ENCODE measurements around the gene NDUFAF3. TPM values are rescaled to one million over a fixed set of nuclear protein-coding genes. Genes with fewer than 3 reads are reported as not detected.

The NDUFAF3 gene
- total and polyA plus RNA-seq, 2 donors (not counting 1 experiment from before 2014, with no cell fraction given), result 61.0 to 67.5 TPM

DNA sequence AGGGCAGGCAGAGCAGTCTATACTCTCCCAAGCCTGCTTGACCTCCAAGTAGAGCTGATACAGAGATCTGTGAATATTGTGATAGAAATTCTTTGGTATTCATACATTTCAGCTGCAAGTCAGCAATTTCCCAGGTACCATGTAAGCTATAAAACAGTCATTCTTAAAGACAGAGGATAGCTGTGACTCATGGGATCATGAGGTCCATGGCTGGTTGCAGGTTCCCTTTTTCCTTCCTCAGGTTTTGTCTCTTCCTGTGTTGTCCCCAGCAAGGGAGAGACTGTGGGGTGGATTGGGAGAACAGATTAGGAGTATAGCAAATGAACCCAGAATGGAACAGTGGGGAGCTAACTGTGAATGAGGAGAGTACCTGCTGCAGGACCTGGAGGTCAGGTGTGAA is 37.3 kb upstream of the NDUFAF3 start:
- Histone ChIP-seq H3K79me2 (ENCODE audit: control insufficient read depth, insufficient read depth, low read length) (peaks cover 4% of the 10 kb centered on the region), H3K36me3 (replicated peaks in 1 of 2; ENCODE audit: control extremely low read depth in 1 of 2, control insufficient read depth in 1 of 2, extremely low read depth in 1 of 2, insufficient read depth in 2 of 2, low read length in 1 of 2) (peaks cover 1 to 50% of the 10 kb centered on the region in 2 experiments), H3K4me2 (replicated peaks; ENCODE audit: low read depth, low read length, poor library complexity, severe bottlenecking) (no peak overlapping the region), H3K4me1 (ENCODE audit: control insufficient read depth in 2 of 2, insufficient read depth in 2 of 2, low read length in 2 of 2) (peaks cover 7 to 8% of the 10 kb centered on the region in 2 donors), H3K9me3 (ENCODE audit: control extremely low read depth in 1 of 3, control insufficient read depth in 2 of 3, insufficient read depth in 1 of 3, low read length in 2 of 3) (no peaks in the 10 kb centered on the region), H4K20me1 (ENCODE audit: control insufficient read depth, insufficient read depth, low read length, poor library complexity, severe bottlenecking) (no peaks in the 10 kb centered on the region), H3K9ac (ENCODE audit: low read length) (no peak overlapping the region), H3K27me3 (replicated peaks in 1 of 4; ENCODE audit: control extremely low read depth in 1 of 4, control insufficient read depth in 3 of 4, insufficient read depth in 4 of 4, low read length in 3 of 4) (no peaks in the 10 kb centered on the region), H3K4me3 (ENCODE audit: control extremely low read depth in 1 of 5, extremely low read depth in 1 of 5, insufficient read depth in 1 of 5, low read depth in 2 of 5, low read length in 4 of 5) (no peak overlapping the region), H2AFZ (ENCODE audit: insufficient read depth, low read depth, low read length, poor library complexity, severe bottlenecking) (no peak overlapping the region), H3K27ac (ENCODE audit: low read length in 2 of 2) (no peak overlapping the region)
- Mint-ChIP-seq H3K9me3 (ENCODE audit: insufficient read depth) (no peaks in the 10 kb centered on the region), H3K4me3 (no peak overlapping the region), H3K4me1 (peaks cover 11% of the 10 kb centered on the region), H3K27ac (no peak overlapping the region), H3K27me3 (no peaks in the 10 kb centered on the region)
- intact Hi-C loops (cut with micrococcal nuclease), result no loop called here
- DNase-seq, result no peak
- ATAC-seq (ENCODE audit: low read depth), result no peak
- CTCF ChIA-PET, result interaction anchor here (2.2 to 6.4 kb wide), 3 partner anchors 29 to 172 kb away, joined by 7 to 69 read pairs (median 69); partner anchors contain the start of gene QRICH1
- no peak for TF ChIP-seq EZH2 (IDR thresholded peaks at IDR 0.05; ENCODE audit: borderline replicate concordance, insufficient read depth, low read depth, low read length, poor library complexity, severe bottlenecking)
- TF ChIP-seq, protein P1, sequence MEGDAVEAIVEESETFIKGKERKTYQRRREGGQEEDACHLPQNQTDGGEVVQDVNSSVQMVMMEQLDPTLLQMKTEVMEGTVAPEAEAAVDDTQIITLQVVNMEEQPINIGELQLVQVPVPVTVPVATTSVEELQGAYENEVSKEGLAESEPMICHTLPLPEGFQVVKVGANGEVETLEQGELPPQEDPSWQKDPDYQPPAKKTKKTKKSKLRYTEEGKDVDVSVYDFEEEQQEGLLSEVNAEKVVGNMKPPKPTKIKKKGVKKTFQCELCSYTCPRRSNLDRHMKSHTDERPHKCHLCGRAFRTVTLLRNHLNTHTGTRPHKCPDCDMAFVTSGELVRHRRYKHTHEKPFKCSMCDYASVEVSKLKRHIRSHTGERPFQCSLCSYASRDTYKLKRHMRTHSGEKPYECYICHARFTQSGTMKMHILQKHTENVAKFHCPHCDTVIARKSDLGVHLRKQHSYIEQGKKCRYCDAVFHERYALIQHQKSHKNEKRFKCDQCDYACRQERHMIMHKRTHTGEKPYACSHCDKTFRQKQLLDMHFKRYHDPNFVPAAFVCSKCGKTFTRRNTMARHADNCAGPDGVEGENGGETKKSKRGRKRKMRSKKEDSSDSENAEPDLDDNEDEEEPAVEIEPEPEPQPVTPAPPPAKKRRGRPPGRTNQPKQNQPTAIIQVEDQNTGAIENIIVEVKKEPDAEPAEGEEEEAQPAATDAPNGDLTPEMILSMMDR (IDR thresholded peaks at IDR 0.05), result no peak
- POLR2A ChIA-PET, result no interaction called here

DNA sequence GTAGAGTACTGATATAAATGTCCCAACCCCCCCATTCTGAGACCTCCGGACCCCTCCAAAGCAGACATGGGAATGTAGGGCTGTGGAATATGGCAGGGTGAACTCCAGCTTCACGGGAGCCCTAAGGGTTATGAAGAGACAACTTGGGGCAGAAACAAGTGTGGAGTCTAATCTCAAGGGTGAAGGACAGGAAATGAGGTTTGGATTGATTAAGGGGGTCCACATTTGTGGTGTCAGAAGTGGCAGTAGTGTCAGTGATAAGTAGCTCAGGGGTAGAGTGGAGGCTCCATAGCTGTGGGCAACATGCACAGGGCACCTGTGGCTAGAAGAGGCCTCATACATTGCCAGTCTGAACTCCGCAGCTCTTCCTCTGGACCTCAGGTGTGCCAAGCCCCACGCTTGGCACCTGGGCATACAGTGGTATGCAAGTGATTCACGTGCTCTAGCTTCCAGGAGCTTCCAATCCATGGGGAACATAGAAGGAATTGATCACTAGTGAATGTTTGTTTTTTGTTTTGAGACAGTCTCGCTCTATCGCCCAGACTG is 36.0 kb upstream of the NDUFAF3 start:
- intact Hi-C loops (cut with micrococcal nuclease), result no loop called here
- H3K9me3 ChIP-seq (ENCODE audit: control extremely low read depth in 1 of 3, control insufficient read depth in 2 of 3, insufficient read depth in 1 of 3, low read length in 2 of 3), result no peaks in the 10 kb centered on the region
- H3K36me3 ChIP-seq (replicated peaks in 1 of 2; ENCODE audit: control extremely low read depth in 1 of 2, control insufficient read depth in 1 of 2, extremely low read depth in 1 of 2, insufficient read depth in 2 of 2, low read length in 1 of 2), result peaks cover 1 to 40% of the 10 kb centered on the region in 2 experiments
- no peak overlapping the region for H3K27ac ChIP-seq (ENCODE audit: low read length in 2 of 2)
- ChIA-PET CTCF (interaction anchor here (0.7 to 6.4 kb wide), 6 partner anchors 22 to 171 kb away, joined by 3 to 69 read pairs (median 14); partner anchors contain the start of genes NDUFAF3, QRICH1 and WDR6), POLR2A (interaction anchor here (0.9 kb wide), 1 partner anchor 22 kb away, joined by 4 read pairs; the partner anchor contains the start of gene WDR6)
- no peak overlapping the region for H2AFZ ChIP-seq (ENCODE audit: insufficient read depth, low read depth, low read length, poor library complexity, severe bottlenecking)
- H3K27me3 ChIP-seq (replicated peaks in 1 of 4; ENCODE audit: control extremely low read depth in 1 of 4, control insufficient read depth in 3 of 4, insufficient read depth in 4 of 4, low read length in 3 of 4), result no peaks in the 10 kb centered on the region
- no peak for ATAC-seq (ENCODE audit: low read depth)
- Mint-ChIP-seq H3K9me3 (ENCODE audit: insufficient read depth) (no peaks in the 10 kb centered on the region), H3K27me3 (no peaks in the 10 kb centered on the region), H3K27ac (no peak overlapping the region), H3K4me3 (no peak overlapping the region), H3K4me1 (peaks cover 17% of the 10 kb centered on the region)
- H3K4me1 ChIP-seq (ENCODE audit: control insufficient read depth in 2 of 2, insufficient read depth in 2 of 2, low read length in 2 of 2), result peaks cover 10 to 13% of the 10 kb centered on the region in 2 donors
- DNase-seq, result no peak
- no peaks in the 10 kb centered on the region for H4K20me1 ChIP-seq (ENCODE audit: control insufficient read depth, insufficient read depth, low read length, poor library complexity, severe bottlenecking)
- peaks cover 5% of the 10 kb centered on the region for H3K79me2 ChIP-seq (ENCODE audit: control insufficient read depth, insufficient read depth, low read length)
- no peak for TF ChIP-seq EZH2 (IDR thresholded peaks at IDR 0.05; ENCODE audit: borderline replicate concordance, insufficient read depth, low read depth, low read length, poor library complexity, severe bottlenecking)
- TF ChIP-seq, protein P1 (IDR thresholded peaks at IDR 0.05), result no peak
- WGBS (ENCODE audit: insufficient coverage), result 100% methylated on average over 5 of the region's 7 CpGs
- H3K4me2 ChIP-seq (replicated peaks; ENCODE audit: low read depth, low read length, poor library complexity, severe bottlenecking), result no peak overlapping the region
- no peak overlapping the region for H3K9ac ChIP-seq (ENCODE audit: low read length)
- no peak overlapping the region for H3K4me3 ChIP-seq (ENCODE audit: control extremely low read depth in 1 of 5, extremely low read depth in 1 of 5, insufficient read depth in 1 of 5, low read depth in 2 of 5, low read length in 4 of 5)
